T-cell (primary cell): Measurements from ENCODE around the gene WDR6. TPM values are rescaled to one million over a fixed set of nuclear protein-coding genes. Genes with fewer than 3 reads are reported as not detected.

Source experiments
- ATAC-seq, 4 experiments: fragments of 200-7000 bp in 3 of 4; fragments of 150-1000 bp in 1 of 4; cut with Tn5 transposase; replicated peaks in 1 of 4; 1 replicate in 3 of 4; 2 replicates in 1 of 4; pipeline ENCODE4 v1.10.0; 2021; ENCODE audit warnings: moderate library complexity in 3 of 4, mild to moderate bottlenecking in 2 of 4, moderate number of reproducible peaks in 1 of 4
- CTCF ChIA-PET, 2 donors: fragments of 300-600 bp; sonication (Branson Sonifier 250); formaldehyde crosslinking; loops; one replicate each; lab custom pipeline; 2022; ENCODE audit warnings: antibody characterized with exemption in 2 of 2; lab: Charles Lee
- POLR2A ChIA-PET, 2 donors: fragments of 300-600 bp; sonication (Branson Sonifier 250); formaldehyde crosslinking; loops; one replicate each; lab custom pipeline; 2022; ENCODE audit warnings: antibody characterized with exemption in 2 of 2; lab: Charles Lee
- DNase-seq, 35 experiments: peaks; one replicate each; pipeline versions ENCODE4 v3.0.0 to v3.0.0-alpha.2; 2013 to 2023
- H3K27ac ChIP-seq: one replicate; pipeline ENCODE4 v1.5.1; 2013; ENCODE audit warnings: low read length
- H3K27me3 ChIP-seq, 2 experiments: replicated peaks in 1 of 2; 1 replicate in 1 of 2; 2 replicates in 1 of 2; pipeline versions ENCODE4 v1.6.1 to v1.7.0; 2013; ENCODE audit warnings: low read length in 1 of 2, mixed read lengths in 1 of 2; ENCODE audit not compliant: control insufficient read depth in 2 of 2, insufficient read depth in 2 of 2; ENCODE audit errors: extremely low read depth in 1 of 2
- H3K36me3 ChIP-seq, 2 donors: 1 replicate in 1 of 2; 2 replicates in 1 of 2; pipeline versions ENCODE4 v1.6.1 to v1.7.0; 2013; ENCODE audit warnings: low read length in 1 of 2; ENCODE audit not compliant: control insufficient read depth in 2 of 2, insufficient read depth in 1 of 2; ENCODE audit errors: extremely low read depth in 1 of 2
- H3K4me1 ChIP-seq, 2 experiments: 1 replicate in 1 of 2; 2 replicates in 1 of 2; pipeline versions ENCODE4 v1.6.1 to v1.7.0; 2013; ENCODE audit warnings: low read length in 2 of 2, mixed read lengths in 1 of 2; ENCODE audit not compliant: insufficient read depth in 2 of 2, control insufficient read depth in 1 of 2; ENCODE audit errors: extremely low read depth in 1 of 2
- H3K4me3 ChIP-seq, 2 donors: 1 replicate in 1 of 2; 2 replicates in 1 of 2; pipeline versions ENCODE4 v1.5.1 to v1.7.0; 2013; ENCODE audit warnings: mild to moderate bottlenecking in 2 of 2, low read length in 1 of 2, moderate library complexity in 1 of 2; ENCODE audit not compliant: control insufficient read depth in 1 of 2; ENCODE audit errors: extremely low read depth in 1 of 2
- H3K9me3 ChIP-seq: 2 replicates; pipeline ENCODE4 v1.7.0; 2013
- H3K27ac Mint-ChIP-seq, 2 donors: one replicate each; pipeline ENCODE4 v1.8.0; 2020 to 2021; ENCODE audit warnings: mild to moderate bottlenecking in 2 of 2, mixed read lengths in 2 of 2
- H3K27me3 Mint-ChIP-seq, 2 donors: one replicate each; pipeline ENCODE4 v1.8.0; 2021 to 2022; ENCODE audit warnings: mixed read lengths in 2 of 2
- H3K36me3 Mint-ChIP-seq: one replicate; pipeline ENCODE4 v1.8.0; 2021; ENCODE audit warnings: mixed read lengths
- H3K4me1 Mint-ChIP-seq, 3 donors: one replicate each; pipeline ENCODE4 v1.8.0; 2020 to 2022; ENCODE audit warnings: mixed read lengths in 3 of 3, mild to moderate bottlenecking in 1 of 3
- H3K4me3 Mint-ChIP-seq, 3 donors: one replicate each; pipeline ENCODE4 v1.8.0; 2020 to 2022; ENCODE audit warnings: mild to moderate bottlenecking in 3 of 3, mixed read lengths in 3 of 3, moderate library complexity in 3 of 3
- H3K9me3 Mint-ChIP-seq, 3 donors: one replicate each; pipeline ENCODE4 v1.8.0; 2020 to 2022; ENCODE audit warnings: mixed read lengths in 3 of 3
- WGBS: methylation state at CpG from one replicate; pipeline ENCODE4 v1.1.5; 2013; ENCODE audit warnings: missing lambda C conversion rate; ENCODE audit not compliant: insufficient coverage; 5-methylcytosine and 5-hydroxymethylcytosine counted together
- total RNA-seq, 35 experiments: library from RNA in 6 of 35; stranded (reverse) in 6 of 35; fragments of 120-200 nt in 1 of 35; gene quantifications; one replicate each; pipeline versions ENCODE4 v1.2.1 to v1.2.4 and lab custom pipeline; 2013 to 2026

Gene WDR6
- total RNA-seq, 5 donors from 2014 or later (not counting 1 experiment from before 2014, with no cell fraction given) = 204 to 300 (median 293) TPM

DNA sequence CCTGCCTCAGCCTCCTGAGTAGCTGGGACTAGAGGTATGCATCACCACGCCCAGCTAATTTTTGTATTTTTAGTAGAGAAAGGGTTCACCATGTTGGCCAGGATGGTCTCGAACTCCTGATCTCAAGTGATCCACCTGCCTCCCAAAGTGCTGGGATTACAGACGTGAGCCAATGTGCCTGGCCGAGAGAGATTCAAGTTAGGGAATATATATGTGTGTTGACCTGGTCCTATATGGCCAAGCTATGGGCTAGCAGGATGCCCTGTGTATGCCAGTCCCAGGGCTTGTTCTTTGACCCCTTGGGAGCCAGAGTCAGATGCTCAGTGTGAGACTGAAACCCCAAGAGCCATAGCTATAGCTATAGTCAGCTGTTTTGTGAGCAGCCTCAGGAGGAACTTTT is 16.6 kb downstream of the WDR6 start:
- Mint-ChIP-seq H3K9me3 (no peaks in the 10 kb centered on the region), H3K27me3 (no peaks in the 10 kb centered on the region), H3K36me3 (peaks cover 19% of the 10 kb centered on the region), H3K4me3 (peak overlapping the region; percentile 88 to 93 (median 90)), H3K4me1 (peaks cover 59 to 74% (median 62%) of the 10 kb centered on the region in 3 donors), H3K27ac (peak overlapping the region; percentile 55 to 98)
- POLR2A ChIA-PET = interaction anchor here in 1 of 2 donors (1.4 kb wide), 1 partner anchor 17 kb away, joined by 5 read pairs; the partner anchor contains the start of gene WDR6
- Histone ChIP-seq H3K27me3 (no peaks in the 10 kb centered on the region), H3K27ac (no peak overlapping the region), H3K4me1 (peaks cover 24 to 49% of the 10 kb centered on the region in 2 experiments), H3K9me3 (no peaks in the 10 kb centered on the region), H3K4me3 (no peak overlapping the region), H3K36me3 (peaks cover 7 to 40% of the 10 kb centered on the region in 2 donors)
- CTCF ChIA-PET = no interaction called here
- 85% methylated on average over 3 of the region's 4 CpGs for WGBS
- DNase-seq = no peak
- ATAC-seq = no peak

DNA sequence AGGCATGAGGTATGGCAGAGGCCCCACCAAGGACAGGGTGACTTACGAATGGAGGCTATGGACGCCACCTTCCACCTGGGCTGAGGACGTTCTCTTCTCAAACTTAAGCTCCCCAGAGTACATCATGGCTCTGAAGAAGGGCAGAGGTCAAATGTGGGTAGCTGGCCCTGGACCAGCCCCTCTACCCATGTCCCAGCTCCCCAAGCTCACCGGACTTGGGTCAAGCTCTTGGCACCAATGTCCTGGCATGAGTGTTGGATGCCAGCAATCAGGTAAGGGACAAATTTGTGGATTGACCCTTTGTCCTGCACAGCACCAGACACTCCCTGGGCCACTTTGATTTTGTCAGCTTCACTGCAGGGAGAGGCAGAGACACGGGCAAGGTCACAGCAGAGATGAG is 17.3 kb downstream of the WDR6 start:
- Mint-ChIP-seq H3K9me3 (no peaks in the 10 kb centered on the region), H3K27me3 (no peaks in the 10 kb centered on the region), H3K4me1 (peaks cover 61 to 75% (median 64%) of the 10 kb centered on the region in 3 donors), H3K36me3 (peaks cover 19% of the 10 kb centered on the region), H3K27ac (no peak overlapping the region), H3K4me3 (peak overlapping the region in 1 of 3 donors; percentile 13)
- H3K27me3 ChIP-seq = no peaks in the 10 kb centered on the region
- peaks cover 7 to 40% of the 10 kb centered on the region in 2 donors for H3K36me3 ChIP-seq
- H3K9me3 ChIP-seq = no peaks in the 10 kb centered on the region
- H3K4me3 ChIP-seq = no peak overlapping the region
- DNase-seq (no peak), ATAC-seq (no peak)
- H3K27ac ChIP-seq = no peak overlapping the region
- CTCF ChIA-PET = no interaction called here
- POLR2A ChIA-PET = interaction anchor here (0.6 to 1.4 kb wide), 2 partner anchors 17 to 41 kb away, joined by 3 to 5 read pairs; partner anchors contain the start of gene WDR6 (in 1 of the 2)
- peaks cover 23 to 49% of the 10 kb centered on the region in 2 experiments for H3K4me1 ChIP-seq
- 60% methylated on average over 1 of the region's 5 CpGs for WGBS

DNA sequence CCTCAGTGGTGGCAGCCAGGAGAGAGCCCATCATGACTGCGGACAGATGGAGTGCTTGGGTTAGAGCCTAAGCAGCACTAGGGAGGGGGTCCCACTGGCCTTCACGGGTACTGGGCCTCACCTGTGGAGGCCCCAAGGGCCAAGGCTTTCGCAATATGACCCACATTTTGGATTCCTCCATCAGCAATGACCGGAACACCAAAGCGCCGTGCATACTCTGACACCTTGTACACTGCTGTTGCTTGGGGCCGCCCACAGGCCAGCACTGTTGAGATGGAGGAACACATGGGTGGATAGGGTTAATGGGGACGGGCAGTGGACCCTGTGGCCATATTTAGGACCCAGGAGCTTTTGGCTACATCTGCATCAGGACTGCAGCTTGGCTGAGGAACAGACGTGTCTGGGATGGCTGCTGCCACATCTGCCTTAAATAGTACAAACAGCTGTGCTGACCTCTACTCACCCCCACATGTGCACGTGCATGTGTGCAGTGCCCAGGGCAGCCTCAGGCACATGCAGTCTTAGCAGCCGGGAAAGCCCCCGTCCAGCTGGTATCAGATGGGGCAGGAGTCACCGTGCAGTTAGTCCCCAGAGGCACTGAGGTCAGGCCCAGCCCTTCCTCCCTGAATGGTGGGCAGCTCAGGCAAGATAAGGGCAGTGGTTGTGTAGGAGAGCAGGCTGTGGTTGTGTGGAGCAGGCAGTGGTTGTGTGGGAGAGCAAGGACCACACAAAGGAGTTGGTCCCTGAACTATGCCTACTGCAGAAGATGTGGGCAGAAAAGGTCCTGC is 18.0 kb downstream of the WDR6 start:
- H3K4me1 ChIP-seq = peaks cover 17 to 44% of the 10 kb centered on the region in 2 experiments
- DNase-seq (peak in 1 of 35 experiments; percentile 7), ATAC-seq (no peak)
- CTCF ChIA-PET = interaction anchor here in 1 of 2 donors (1.8 kb wide), 1 partner anchor 18 kb away, joined by 4 read pairs; the partner anchor contains the start of gene WDR6
- no peak overlapping the region for H3K4me3 Mint-ChIP-seq
- H3K9me3 ChIP-seq = no peaks in the 10 kb centered on the region
- no peak overlapping the region for H3K27ac ChIP-seq
- no peaks in the 10 kb centered on the region for H3K27me3 Mint-ChIP-seq
- POLR2A ChIA-PET = interaction anchor here in 1 of 2 donors (0.6 kb wide), 1 partner anchor 40 kb away, joined by 3 read pairs; no protein-coding TSS in a partner anchor
- peaks cover 7 to 46% of the 10 kb centered on the region in 2 donors for H3K36me3 ChIP-seq
- 78% methylated on average over 7 of the region's 13 CpGs for WGBS
- peaks cover 58 to 71% (median 61%) of the 10 kb centered on the region in 3 donors for H3K4me1 Mint-ChIP-seq
- H3K36me3 Mint-ChIP-seq = peaks cover 19% of the 10 kb centered on the region
- no peaks in the 10 kb centered on the region for H3K9me3 Mint-ChIP-seq
- H3K27ac Mint-ChIP-seq = peak overlapping the region in 1 of 2 donors; percentile 43
- no peak overlapping the region for H3K4me3 ChIP-seq
- H3K27me3 ChIP-seq = no peaks in the 10 kb centered on the region

DNA sequence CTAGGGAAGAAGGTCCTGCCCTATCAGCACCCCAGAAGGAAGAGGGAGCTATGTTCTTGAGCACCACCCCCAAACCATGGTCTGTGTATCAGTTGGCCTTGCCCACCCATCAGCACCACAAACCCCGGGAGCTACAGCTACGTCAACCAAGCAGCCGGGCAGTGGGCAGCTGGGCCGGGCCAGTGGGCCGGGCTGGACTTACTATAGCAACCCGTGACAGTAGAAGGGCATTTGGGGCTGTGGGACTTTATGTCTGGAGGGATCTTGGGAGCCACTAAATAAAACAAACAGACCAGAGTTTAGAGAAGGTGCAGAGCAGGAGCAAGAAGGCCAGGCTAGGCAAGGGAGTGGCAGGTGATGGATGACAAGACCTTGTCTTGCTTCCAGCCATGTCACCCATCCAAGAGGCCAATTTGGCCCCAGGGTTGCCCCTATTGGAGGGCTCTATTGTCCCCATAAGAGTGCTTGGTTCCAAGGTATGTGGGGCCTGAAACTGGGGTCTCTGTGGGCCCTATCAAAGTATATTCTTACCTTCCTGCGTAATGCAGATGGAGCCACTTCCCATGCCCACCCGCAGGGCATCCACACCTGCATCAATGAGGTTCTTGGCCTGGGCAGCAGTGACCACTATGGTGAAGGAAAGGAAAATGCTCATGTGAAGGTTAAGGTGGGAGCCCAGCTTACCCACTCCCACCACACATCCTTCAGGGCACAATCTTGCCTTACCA is 18.8 kb downstream of the WDR6 start:
- Mint-ChIP-seq H3K4me3 (no peak overlapping the region), H3K36me3 (peaks cover 25% of the 10 kb centered on the region)

DNA sequence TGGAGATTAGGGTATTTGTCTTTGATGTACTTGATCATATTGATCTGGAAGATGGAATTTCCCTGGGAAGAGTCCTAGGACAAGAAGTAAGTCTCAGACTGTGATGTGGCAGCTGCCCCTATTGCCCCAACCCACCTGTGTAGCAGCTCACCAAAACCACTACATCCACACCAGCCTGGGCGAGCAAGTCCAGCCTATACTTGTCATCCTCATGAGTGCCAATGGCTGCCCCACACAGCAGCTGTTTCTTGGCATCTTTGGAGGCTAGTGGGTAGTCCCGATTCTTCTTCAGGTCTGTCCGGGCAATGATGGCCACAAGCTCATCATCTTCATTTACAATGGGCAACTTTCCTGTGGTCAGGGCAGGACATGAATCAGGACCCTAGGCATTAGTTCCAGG is 19.3 kb downstream of the WDR6 start:
- H3K9me3 ChIP-seq = no peaks in the 10 kb centered on the region
- Mint-ChIP-seq H3K4me1 (peaks cover 51 to 61% (median 56%) of the 10 kb centered on the region in 3 donors), H3K27me3 (no peaks in the 10 kb centered on the region), H3K36me3 (peaks cover 29% of the 10 kb centered on the region), H3K9me3 (no peaks in the 10 kb centered on the region), H3K27ac (no peak overlapping the region), H3K4me3 (no peak overlapping the region)
- H3K4me3 ChIP-seq = no peak overlapping the region
- CTCF ChIA-PET = interaction anchor here in 1 of 2 donors (1.8 kb wide), 1 partner anchor 20 kb away, joined by 4 read pairs; the partner anchor contains the start of gene WDR6
- H3K4me1 ChIP-seq = peaks cover 13 to 35% of the 10 kb centered on the region in 2 experiments
- POLR2A ChIA-PET = interaction anchor here (0.5 kb wide), 2 partner anchors 34 to 69 kb away, joined by 4 to 9 read pairs; no protein-coding TSS in a partner anchor
- peaks cover 7 to 58% of the 10 kb centered on the region in 2 donors for H3K36me3 ChIP-seq
- no peak for ATAC-seq
- H3K27me3 ChIP-seq = no peaks in the 10 kb centered on the region
- DNase-seq = no peak
- WGBS = no CpG with 5 or more reads among the region's 3 CpGs
- H3K27ac ChIP-seq = no peak overlapping the region

More for the DNA sequence above, 18.8 kb downstream of the WDR6 start:
- Mint-ChIP-seq H3K27me3 (no peaks in the 10 kb centered on the region), H3K9me3 (no peaks in the 10 kb centered on the region), H3K4me1 (peaks cover 54 to 66% (median 57%) of the 10 kb centered on the region in 3 donors), H3K27ac (peak overlapping the region in 1 of 2 donors; percentile 43)
- POLR2A ChIA-PET = interaction anchor here (0.5 kb wide), 2 partner anchors 33 to 70 kb away, joined by 4 to 9 read pairs; no protein-coding TSS in a partner anchor
- H3K36me3 ChIP-seq = peaks cover 7 to 53% of the 10 kb centered on the region in 2 donors
- no peak for DNase-seq
- no peaks in the 10 kb centered on the region for H3K27me3 ChIP-seq
- CTCF ChIA-PET = interaction anchor here in 1 of 2 donors (1.8 kb wide), 1 partner anchor 19 kb away, joined by 4 read pairs; the partner anchor contains the start of gene WDR6
- peaks cover 13 to 36% of the 10 kb centered on the region in 2 experiments for H3K4me1 ChIP-seq
- no peak overlapping the region for H3K27ac ChIP-seq
- H3K9me3 ChIP-seq = no peaks in the 10 kb centered on the region
- no CpG with 5 or more reads among the region's 8 CpGs for WGBS
- ATAC-seq = no peak
- H3K4me3 ChIP-seq = no peak overlapping the region

DNA sequence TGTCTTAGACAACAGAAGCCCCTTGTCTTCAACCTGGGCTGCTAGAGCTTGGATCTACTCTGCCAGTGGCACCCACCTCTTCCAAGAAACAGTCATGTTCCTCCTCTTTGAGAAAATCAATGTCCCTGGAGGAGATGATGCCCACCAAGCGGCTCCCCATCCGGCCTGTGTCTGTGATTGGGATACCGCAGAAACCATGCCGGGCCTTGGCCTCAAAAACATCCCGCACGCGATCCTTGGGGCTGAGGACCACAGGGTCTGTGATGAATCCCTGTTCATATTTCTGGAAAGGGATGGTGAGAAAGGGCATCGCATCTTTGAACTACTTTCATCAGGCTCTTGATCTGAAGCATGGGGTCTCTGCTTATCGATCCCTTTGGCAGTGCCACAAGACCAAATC is 20.4 kb downstream of the WDR6 start:
- Mint-ChIP-seq H3K4me1 (peaks cover 47 to 55% (median 55%) of the 10 kb centered on the region in 3 donors), H3K4me3 (peak overlapping the region in 2 of 3 donors; percentile 3 to 89), H3K27ac (peak overlapping the region; percentile 91 to 93), H3K27me3 (no peaks in the 10 kb centered on the region), H3K36me3 (peaks cover 36% of the 10 kb centered on the region), H3K9me3 (no peaks in the 10 kb centered on the region)
- DNase-seq (peak in 1 of 35 experiments; percentile 9), ATAC-seq (no peak)
- ChIA-PET POLR2A (no interaction called here), CTCF (no interaction called here)
- Histone ChIP-seq H3K4me3 (no peak overlapping the region), H3K27me3 (no peaks in the 10 kb centered on the region), H3K9me3 (no peaks in the 10 kb centered on the region), H3K27ac (peak overlapping the region; percentile 91), H3K4me1 (peaks cover 13 to 30% of the 10 kb centered on the region in 2 experiments), H3K36me3 (peaks cover 15 to 69% of the 10 kb centered on the region in 2 donors)
- 98% methylated on average over 7 of the region's 9 CpGs for WGBS
